HCT116 (cell line): Measurements from ENCODE around the gene CDON. TPM values are rescaled to one million over a fixed set of nuclear protein-coding genes. Genes with fewer than 3 reads are reported as not detected.

Source experiments
- ATAC-seq: fragments of 200-7000 bp; cut with Tn5 transposase; 2 replicates; pipeline ENCODE4 v1.9.1; 2020; ENCODE audit warnings: mild to moderate bottlenecking, moderate library complexity
- BruUV-seq: library from RNA; stranded (reverse); fragments of 400-500 nt; replicated peaks from 2 replicates; lab custom pipeline; 2021; lab: Mats Ljungman, UMichigan
- CTCF ChIA-PET: fragments of 300-600 bp; sonication (Branson Sonifier 250); formaldehyde crosslinking; loops from one replicate; lab custom pipeline; 2021; ENCODE audit warnings: antibody characterized with exemption; lab: Charles Lee
- POLR2A ChIA-PET: fragments of 300-600, 350-600 bp; sonication (Branson Sonifier 250); formaldehyde crosslinking; loops from one replicate; lab custom pipeline; 2021; ENCODE audit warnings: antibody characterized with exemption; lab: Charles Lee
- RAD21 ChIA-PET, 2 experiments: fragments of 300-600 bp; sonication (Branson Sonifier 250); formaldehyde crosslinking; loops; one replicate each; lab custom pipeline; 2023; ENCODE audit warnings: low total read pairs in 2 of 2; ENCODE audit not compliant: uncharacterized antibody in 2 of 2, unreplicated experiment in 2 of 2, low non-redundant PET in 1 of 2; lab: Charles Lee
- DNase-seq: peaks from one replicate; pipeline ENCODE4 v3.0.0-alpha.2; 2010; ENCODE audit warnings: low read depth, low spot score
- H2AFZ ChIP-seq: fragments of 200-600 bp; shearing (Covaris generic), sonication (generic); 2 replicates; pipeline ENCODE4 v1.6.1; 2017; ENCODE audit warnings: low read depth, mixed run types, mixed read lengths, antibody characterized with exemption, low read length; ENCODE audit not compliant: poor library complexity, severe bottlenecking
- H3K27ac ChIP-seq: 2 replicates; pipeline ENCODE4 v1.5.1; 2012; ENCODE audit warnings: low read depth, low read length
- H3K27me3 ChIP-seq: fragments of 200-600 bp; sonication (generic); 2 replicates; pipeline ENCODE4 v1.6.1; 2016; ENCODE audit warnings: mixed run types, low read length, mixed read lengths; ENCODE audit not compliant: insufficient read depth
- H3K36me3 ChIP-seq, 2 experiments: fragments of 200-500 bp in 1 of 2; fragments of 200-600 bp in 1 of 2; sonication (Bioruptor generic) in 1 of 2; sonication (generic) in 1 of 2; 2 replicates each; pipeline versions ENCODE4 v1.5.1 to v1.6.1; 2014 to 2016; ENCODE audit warnings: low read length in 2 of 2, inconsistent platforms in 1 of 2, mixed read lengths in 1 of 2, mixed run types in 1 of 2; ENCODE audit not compliant: insufficient read depth in 2 of 2, control insufficient read depth in 1 of 2
- H3K4me1 ChIP-seq, 2 experiments: fragments of 200-600 bp in 1 of 2; sonication (generic) in 1 of 2; 2 replicates each; pipeline versions ENCODE4 v1.5.1 to v1.6.1; 2012 to 2017; ENCODE audit warnings: low read length in 2 of 2, inconsistent platforms in 1 of 2, mild to moderate bottlenecking in 1 of 2, mixed read lengths in 1 of 2, mixed run types in 1 of 2, moderate library complexity in 1 of 2; ENCODE audit not compliant: insufficient read depth in 2 of 2, control insufficient read depth in 1 of 2
- H3K4me2 ChIP-seq: fragments of 200-600 bp; sonication (generic); 2 replicates; pipeline ENCODE4 v1.6.1; 2017; ENCODE audit warnings: mixed run types, low read length, mixed read lengths
- H3K4me3 ChIP-seq, 2 experiments: fragments of 200-600 bp in 1 of 2; sonication (generic) in 1 of 2; replicated peaks in 1 of 2; 2 replicates each; pipeline ENCODE4 v1.5.1; 2011 to 2016; ENCODE audit warnings: low read length in 2 of 2, control low read depth in 1 of 2, low read depth in 1 of 2, mild to moderate bottlenecking in 1 of 2, mixed read lengths in 1 of 2, mixed run types in 1 of 2
- H3K79me2 ChIP-seq: fragments of 200-600 bp; sonication (generic); 2 replicates; pipeline ENCODE4 v1.6.1; 2017; ENCODE audit warnings: mild to moderate bottlenecking, mixed run types, low read length, moderate library complexity, mixed read lengths; ENCODE audit not compliant: insufficient read depth
- H3K9ac ChIP-seq: fragments of 200-600 bp; sonication (generic); 2 replicates; pipeline ENCODE4 v1.6.1; 2016; ENCODE audit warnings: low read length, mixed read lengths
- H3K9me2 ChIP-seq: fragments of 200-600 bp; sonication (generic), shearing (Covaris generic); 2 replicates; pipeline ENCODE4 v1.6.1; 2017; ENCODE audit warnings: mixed run types, mild to moderate bottlenecking, moderate library complexity; ENCODE audit not compliant: insufficient read depth
- H3K9me3 ChIP-seq, 2 experiments: fragments of 200-500 bp in 1 of 2; fragments of 200-600 bp in 1 of 2; sonication (Bioruptor generic) in 1 of 2; sonication (generic) in 1 of 2; 2 replicates each; pipeline ENCODE4 v1.6.1; 2014 to 2017; ENCODE audit warnings: low read length in 2 of 2, mixed read lengths in 2 of 2, inconsistent platforms in 1 of 2, low read depth in 1 of 2, mild to moderate bottlenecking in 1 of 2, mixed run types in 1 of 2, moderate library complexity in 1 of 2; ENCODE audit not compliant: control insufficient read depth in 1 of 2, insufficient read depth in 1 of 2
- H4K20me1 ChIP-seq: fragments of 200-600 bp; sonication (generic), shearing (Covaris generic); 2 replicates; pipeline ENCODE4 v1.6.1; 2017; ENCODE audit warnings: mixed run types, mild to moderate bottlenecking, moderate library complexity; ENCODE audit not compliant: insufficient read depth
- CBX3 ChIP-seq: IDR thresholded peaks from 2 replicates; pipeline ENCODE4 v1.6.1; 2012; ENCODE audit warnings: low read depth
- CEBPB ChIP-seq: IDR thresholded peaks from 2 replicates; pipeline ENCODE4 v1.6.1; 2012; ENCODE audit warnings: low read depth
- EGR1 ChIP-seq: IDR thresholded peaks from 2 replicates; pipeline ENCODE4 v1.6.1; 2012; ENCODE audit warnings: low read depth
- EZH2 ChIP-seq: fragments of 200-600 bp; sonication (generic); IDR thresholded peaks from 2 replicates; pipeline ENCODE4 v1.6.1; 2017; ENCODE audit warnings: antibody characterized with exemption, mixed run types
- EZH2phosphoT487 ChIP-seq: fragments of 200-600 bp; IDR thresholded peaks from 2 replicates; pipeline ENCODE4 v1.6.1; 2018; ENCODE audit warnings: antibody characterized with exemption, borderline replicate concordance
- POLR2AphosphoS5 ChIP-seq: IDR thresholded peaks from 2 replicates; pipeline ENCODE4 v1.6.1; 2011; ENCODE audit warnings: mild to moderate bottlenecking, low read depth, low read length, moderate library complexity
- RAD21 ChIP-seq: IDR thresholded peaks from 2 replicates; pipeline ENCODE4 v1.6.1; 2012; ENCODE audit warnings: low read depth, mild to moderate bottlenecking
- SP1 ChIP-seq: IDR thresholded peaks from 2 replicates; pipeline ENCODE4 v1.6.1; 2012; ENCODE audit warnings: low read depth
- SRF ChIP-seq: IDR thresholded peaks from 2 replicates; pipeline ENCODE4 v1.6.1; 2012; ENCODE audit warnings: low read depth
- ZBTB33 ChIP-seq: IDR thresholded peaks from 2 replicates; pipeline ENCODE4 v1.6.1; 2011; ENCODE audit warnings: mild to moderate bottlenecking, low read length, moderate library complexity; ENCODE audit not compliant: insufficient replicate concordance; ENCODE audit errors: extremely low read depth
- ZNF274 ChIP-seq: fragments of 200-500 bp; sonication (Bioruptor generic); IDR thresholded peaks from 2 replicates; pipeline ENCODE4 v1.6.1; 2014; ENCODE audit warnings: mild to moderate bottlenecking, low read depth, low read length, inconsistent platforms
- intact Hi-C: fragments of 100-400 bp; cut with micrococcal nuclease; formaldehyde crosslinking; loops from 2 replicates; pipeline ENCODE4 v1.10.0; 2022
- total RNA-seq: library from RNA; stranded (reverse); gene quantifications from one replicate; pipeline ENCODE4 v1.2.1, GENCODE V29; 2021; ENCODE audit not compliant: unreplicated experiment
- TF ChIP-seq, protein P1 (sequence below), 3 experiments: fragments of 200-600 bp in 1 of 3; sonication (generic) in 1 of 3; IDR thresholded peaks in 2 of 3; conservative IDR thresholded peaks in 1 of 3; 2 replicates each; pipeline ENCODE4 v1.5.1; 2012 to 2017; ENCODE audit warnings: low read depth in 2 of 3, low read length in 2 of 3, antibody characterized with exemption in 1 of 3, borderline replicate concordance in 1 of 3, control low read depth in 1 of 3, mild to moderate bottlenecking in 1 of 3, mixed read lengths in 1 of 3, mixed run types in 1 of 3, moderate library complexity in 1 of 3; ENCODE audit not compliant: insufficient read depth in 1 of 3
- TF ChIP-seq, protein P2 (sequence below): IDR thresholded peaks from 2 replicates; pipeline ENCODE4 v1.6.1; 2012
- TF ChIP-seq, protein P3 (sequence below): IDR thresholded peaks from 2 replicates; pipeline ENCODE4 v1.6.1; 2012; ENCODE audit warnings: low read depth

Gene CDON
- total RNA-seq, 1 experiment from 2014 or later, result 16.9 TPM

DNA sequence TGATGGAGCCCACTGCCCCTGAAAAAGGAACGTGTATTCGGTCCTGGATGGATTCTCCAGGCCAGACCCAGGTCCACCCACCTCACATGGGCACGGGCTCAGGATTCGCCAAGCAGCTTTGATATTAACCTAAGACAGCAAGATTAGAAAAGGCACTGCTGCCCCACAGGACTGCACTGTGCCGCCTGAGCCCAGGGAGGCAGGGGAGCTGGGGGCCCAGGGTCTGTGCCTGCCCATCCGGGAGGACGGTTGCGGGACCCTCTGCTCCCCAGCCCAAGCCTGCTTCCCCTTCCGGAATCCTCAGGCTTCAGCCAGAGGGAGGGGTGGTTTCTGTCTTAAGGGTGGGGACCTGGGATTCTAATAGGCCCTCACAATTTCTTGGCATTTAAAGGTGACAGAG, 130.4 kb downstream of the CDON start:
- no peak overlapping the region for H3K4me2 ChIP-seq
- no peaks in the 10 kb centered on the region for H3K9me3 ChIP-seq
- no peaks in the 10 kb centered on the region for H3K36me3 ChIP-seq
- intact Hi-C loops, result no loop called here
- ATAC-seq (no peak), DNase-seq (no peak)
- no peaks in the 10 kb centered on the region for H3K9me2 ChIP-seq
- no peak overlapping the region for H2AFZ ChIP-seq
- no peak overlapping the region for H3K4me3 ChIP-seq
- H3K27me3 ChIP-seq, result 0 out of 2 replicates have a peak, but pooled peaks cover 5% of the 10 kb centered on the region
- RAD21 ChIA-PET, result no interaction called here
- no peaks in the 10 kb centered on the region for H3K4me1 ChIP-seq
- no peaks in the 10 kb centered on the region for H3K79me2 ChIP-seq
- BruUV-seq, result no TSS peak
- H3K27ac ChIP-seq, result no peak overlapping the region
- POLR2A ChIA-PET, result no interaction called here
- CTCF ChIA-PET, result interaction anchor here (1.3 kb wide), 1 partner anchor 10 kb away, joined by 3 read pairs; no protein-coding TSS in a partner anchor
- H4K20me1 ChIP-seq, result no peaks in the 10 kb centered on the region
- TF ChIP-seq ZNF274, result no peak
- TF ChIP-seq, protein P1, sequence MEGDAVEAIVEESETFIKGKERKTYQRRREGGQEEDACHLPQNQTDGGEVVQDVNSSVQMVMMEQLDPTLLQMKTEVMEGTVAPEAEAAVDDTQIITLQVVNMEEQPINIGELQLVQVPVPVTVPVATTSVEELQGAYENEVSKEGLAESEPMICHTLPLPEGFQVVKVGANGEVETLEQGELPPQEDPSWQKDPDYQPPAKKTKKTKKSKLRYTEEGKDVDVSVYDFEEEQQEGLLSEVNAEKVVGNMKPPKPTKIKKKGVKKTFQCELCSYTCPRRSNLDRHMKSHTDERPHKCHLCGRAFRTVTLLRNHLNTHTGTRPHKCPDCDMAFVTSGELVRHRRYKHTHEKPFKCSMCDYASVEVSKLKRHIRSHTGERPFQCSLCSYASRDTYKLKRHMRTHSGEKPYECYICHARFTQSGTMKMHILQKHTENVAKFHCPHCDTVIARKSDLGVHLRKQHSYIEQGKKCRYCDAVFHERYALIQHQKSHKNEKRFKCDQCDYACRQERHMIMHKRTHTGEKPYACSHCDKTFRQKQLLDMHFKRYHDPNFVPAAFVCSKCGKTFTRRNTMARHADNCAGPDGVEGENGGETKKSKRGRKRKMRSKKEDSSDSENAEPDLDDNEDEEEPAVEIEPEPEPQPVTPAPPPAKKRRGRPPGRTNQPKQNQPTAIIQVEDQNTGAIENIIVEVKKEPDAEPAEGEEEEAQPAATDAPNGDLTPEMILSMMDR (IDR thresholded peaks at IDR 0.05 in 2 of 3, conservative IDR thresholded peaks at IDR 0.05 in 1 of 3; ENCODE audit: borderline replicate concordance in 1 of 3, insufficient read depth in 1 of 3, low read depth in 2 of 3, low read length in 2 of 3), result no peak
- no peak for TF ChIP-seq ZBTB33
- TF ChIP-seq EGR1, result no peak
- no peak for TF ChIP-seq POLR2AphosphoS5
- TF ChIP-seq, protein P2, sequence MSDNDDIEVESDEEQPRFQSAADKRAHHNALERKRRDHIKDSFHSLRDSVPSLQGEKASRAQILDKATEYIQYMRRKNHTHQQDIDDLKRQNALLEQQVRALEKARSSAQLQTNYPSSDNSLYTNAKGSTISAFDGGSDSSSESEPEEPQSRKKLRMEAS, result no peak
- TF ChIP-seq RAD21, result no peak
- TF ChIP-seq, protein P3, sequence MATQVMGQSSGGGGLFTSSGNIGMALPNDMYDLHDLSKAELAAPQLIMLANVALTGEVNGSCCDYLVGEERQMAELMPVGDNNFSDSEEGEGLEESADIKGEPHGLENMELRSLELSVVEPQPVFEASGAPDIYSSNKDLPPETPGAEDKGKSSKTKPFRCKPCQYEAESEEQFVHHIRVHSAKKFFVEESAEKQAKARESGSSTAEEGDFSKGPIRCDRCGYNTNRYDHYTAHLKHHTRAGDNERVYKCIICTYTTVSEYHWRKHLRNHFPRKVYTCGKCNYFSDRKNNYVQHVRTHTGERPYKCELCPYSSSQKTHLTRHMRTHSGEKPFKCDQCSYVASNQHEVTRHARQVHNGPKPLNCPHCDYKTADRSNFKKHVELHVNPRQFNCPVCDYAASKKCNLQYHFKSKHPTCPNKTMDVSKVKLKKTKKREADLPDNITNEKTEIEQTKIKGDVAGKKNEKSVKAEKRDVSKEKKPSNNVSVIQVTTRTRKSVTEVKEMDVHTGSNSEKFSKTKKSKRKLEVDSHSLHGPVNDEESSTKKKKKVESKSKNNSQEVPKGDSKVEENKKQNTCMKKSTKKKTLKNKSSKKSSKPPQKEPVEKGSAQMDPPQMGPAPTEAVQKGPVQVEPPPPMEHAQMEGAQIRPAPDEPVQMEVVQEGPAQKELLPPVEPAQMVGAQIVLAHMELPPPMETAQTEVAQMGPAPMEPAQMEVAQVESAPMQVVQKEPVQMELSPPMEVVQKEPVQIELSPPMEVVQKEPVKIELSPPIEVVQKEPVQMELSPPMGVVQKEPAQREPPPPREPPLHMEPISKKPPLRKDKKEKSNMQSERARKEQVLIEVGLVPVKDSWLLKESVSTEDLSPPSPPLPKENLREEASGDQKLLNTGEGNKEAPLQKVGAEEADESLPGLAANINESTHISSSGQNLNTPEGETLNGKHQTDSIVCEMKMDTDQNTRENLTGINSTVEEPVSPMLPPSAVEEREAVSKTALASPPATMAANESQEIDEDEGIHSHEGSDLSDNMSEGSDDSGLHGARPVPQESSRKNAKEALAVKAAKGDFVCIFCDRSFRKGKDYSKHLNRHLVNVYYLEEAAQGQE, result no peak
- TF ChIP-seq CEBPB, result no peak
- TF ChIP-seq SRF, result no peak
- TF ChIP-seq EZH2phosphoT487, result no peak
- TF ChIP-seq EZH2, result no peak
- TF ChIP-seq CBX3, result no peak
- no peak for TF ChIP-seq SP1
- no peak overlapping the region for H3K9ac ChIP-seq
